Esophagus muscularis mucosa (tissue), 4 donors: Measurements from ENCODE around the gene LRP5. TPM values are rescaled to one million over a fixed set of nuclear protein-coding genes. Genes with fewer than 3 reads are reported as not detected.
A peak's percentile ranks its signal among the peaks of the same experiment; 100 is the strongest.

Source experiments
- DNase-seq: peaks from one replicate; pipeline ENCODE4 v3.0.0-alpha.2; 2017; ENCODE audit errors: extremely low spot score
- H3K27ac ChIP-seq, 4 donors: fragments of 200-600 bp; sonication (generic); replicated peaks in 1 of 4; 1 replicate in 3 of 4; 2 replicates in 1 of 4; pipeline ENCODE4 v1.5.1; 2016 to 2019; ENCODE audit warnings: mild to moderate bottlenecking in 1 of 4
- H3K27me3 ChIP-seq, 4 donors: fragments of 200-600 bp; sonication (generic); one replicate each; pipeline versions ENCODE4 v1.5.1 to v1.6.0; 2016 to 2019
- H3K36me3 ChIP-seq, 4 donors: fragments of 200-600 bp; sonication (generic); one replicate each; pipeline ENCODE4 v1.5.1; 2016 to 2019
- H3K4me1 ChIP-seq, 4 donors: fragments of 200-600 bp; sonication (generic); one replicate each; pipeline ENCODE4 v1.5.1; 2016 to 2019
- H3K4me3 ChIP-seq, 4 donors: fragments of 200-600 bp; sonication (generic); 1 replicate in 2 of 4; 2 replicates in 2 of 4; pipeline ENCODE4 v1.5.1; 2016 to 2019; ENCODE audit warnings: mild to moderate bottlenecking in 4 of 4, moderate library complexity in 1 of 4
- H3K9me3 ChIP-seq, 4 donors: fragments of 200-600 bp; sonication (generic); 1 replicate in 3 of 4; 2 replicates in 1 of 4; pipeline ENCODE4 v1.5.1; 2016 to 2019
- CTCF ChIP-seq, 3 experiments: fragments of 200-600 bp in 2 of 3; fragments of 450-650 bp in 1 of 3; sonication (generic) in 2 of 3; IDR thresholded peaks; one replicate each; pipeline ENCODE4 v1.5.1; 2017 to 2019; ENCODE audit warnings: antibody characterized with exemption in 3 of 3, mild to moderate bottlenecking in 2 of 3, moderate library complexity in 1 of 3
- EP300 ChIP-seq: sonication (generic); formaldehyde crosslinking; IDR thresholded peaks from one replicate; pipeline ENCODE4 v1.6.1; 2017; ENCODE audit warnings: antibody characterized with exemption
- POLR2A ChIP-seq: fragments of 450-650 bp; IDR thresholded peaks from one replicate; pipeline ENCODE4 v1.6.1; 2017; ENCODE audit warnings: antibody characterized with exemption, moderate library complexity, mild to moderate bottlenecking, low read depth
- POLR2AphosphoS5 ChIP-seq, 2 donors: sonication (generic); formaldehyde crosslinking; IDR thresholded peaks; one replicate each; pipeline ENCODE4 v1.6.1; 2017; ENCODE audit warnings: antibody characterized with exemption in 2 of 2
- WGBS: methylation state at CpG from one replicate; pipeline ENCODE4 v1.1.5; 2018; 5-methylcytosine and 5-hydroxymethylcytosine counted together
- intact Hi-C: fragments of 100-400 bp; cut with DNase I; formaldehyde crosslinking; loops from one replicate; pipeline ENCODE4 v1.15.1; 2023
- total RNA-seq, 4 donors: library from RNA; depleted of rRNA; stranded (reverse); fragments of >200 nt; gene quantifications; one replicate each; pipeline versions ENCODE4 v1.1.0 to v1.2.1, GENCODE V29; 2016

Gene LRP5
- total RNA-seq, 4 donors from 2014 or later, result 34.0 to 78.4 (median 56.2) TPM

GRCh38 chr11:68326334-68327215, 14.2 kb downstream of the LRP5 start:
- intact Hi-C loops, result no loop called here
- no peak for TF ChIP-seq EP300
- no peak for TF ChIP-seq CTCF (IDR thresholded peaks at IDR 0.05)
- no peak for TF ChIP-seq POLR2A
- no peak for TF ChIP-seq POLR2AphosphoS5 (IDR thresholded peaks at IDR 0.05)
- no peaks in the 10 kb centered on the region for H3K9me3 ChIP-seq
- WGBS, result 93% methylated on average over 21 of the region's 28 CpGs
- H3K27ac ChIP-seq, result peak overlapping the region in 2 of 4 donors; percentile 2 to 4
- no peaks in the 10 kb centered on the region for H3K36me3 ChIP-seq
- H3K4me3 ChIP-seq, result no peak overlapping the region
- peaks cover 90 to 100% (median 100%) of the 10 kb centered on the region in 4 donors for H3K4me1 ChIP-seq
- no peak for DNase-seq
- H3K27me3 ChIP-seq, result no peaks in the 10 kb centered on the region

GRCh38 chr11:68327586-68328370, 15.4 kb downstream of the LRP5 start:
- no peak for TF ChIP-seq POLR2AphosphoS5 (IDR thresholded peaks at IDR 0.05)
- TF ChIP-seq EP300, result no peak
- TF ChIP-seq POLR2A, result no peak
- no peak for TF ChIP-seq CTCF (IDR thresholded peaks at IDR 0.05)
- H3K4me1 ChIP-seq, result peaks cover 90 to 100% (median 100%) of the 10 kb centered on the region in 4 donors
- intact Hi-C loops, result no loop called here

GRCh38 chr11:68328374-68329091, 16.1 kb downstream of the LRP5 start:
- Histone ChIP-seq H3K36me3 (no peaks in the 10 kb centered on the region), H3K27me3 (no peaks in the 10 kb centered on the region), H3K4me1 (peaks cover 92 to 100% (median 98%) of the 10 kb centered on the region in 4 donors), H3K4me3 (peak overlapping the region in 1 of 4 donors; percentile 9), H3K27ac (peak overlapping the region; percentile 49 to 67 (median 60)), H3K9me3 (no peaks in the 10 kb centered on the region)
- no peak for DNase-seq
- WGBS, result 35% methylated on average over 20 of the region's 25 CpGs
- intact Hi-C loops, result no loop called here
- TF ChIP-seq POLR2AphosphoS5 (IDR thresholded peaks at IDR 0.05) (peak in 1 of 2 donors; percentile 44), POLR2A (no peak)

More at GRCh38 chr11:68327586-68328370, 15.4 kb downstream of the LRP5 start:
- H3K4me3 ChIP-seq, result peak overlapping the region in 2 of 4 donors; percentile 2 to 9
- H3K27me3 ChIP-seq, result no peaks in the 10 kb centered on the region
- H3K9me3 ChIP-seq, result no peaks in the 10 kb centered on the region
- no peaks in the 10 kb centered on the region for H3K36me3 ChIP-seq
- 49% methylated on average over 18 of the region's 19 CpGs for WGBS
- no peak for DNase-seq
- peak overlapping the region; percentile 49 to 67 (median 60) for H3K27ac ChIP-seq

GRCh38 chr11:68329536-68329935, 17.1 kb downstream of the LRP5 start:
- peak overlapping the region; percentile 29 to 74 (median 60) for H3K27ac ChIP-seq
- 81% methylated on average over 7 of the region's 7 CpGs for WGBS
- no peak overlapping the region for H3K4me3 ChIP-seq
- intact Hi-C loops, result no loop called here
- DNase-seq, result no peak
- no peaks in the 10 kb centered on the region for H3K36me3 ChIP-seq
- no peaks in the 10 kb centered on the region for H3K27me3 ChIP-seq
- no peaks in the 10 kb centered on the region for H3K9me3 ChIP-seq
- no peak for TF ChIP-seq CTCF (IDR thresholded peaks at IDR 0.05)
- H3K4me1 ChIP-seq, result peaks cover 85 to 96% (median 88%) of the 10 kb centered on the region in 4 donors
